ENCODE results near the gene THAP10. TPM values are rescaled to one million over a fixed set of nuclear protein-coding genes. Genes with fewer than 3 reads are reported as not detected.

Gene THAP10
- total RNA-seq, 1 experiment from 2014 or later = 2.6 TPM

DNA sequence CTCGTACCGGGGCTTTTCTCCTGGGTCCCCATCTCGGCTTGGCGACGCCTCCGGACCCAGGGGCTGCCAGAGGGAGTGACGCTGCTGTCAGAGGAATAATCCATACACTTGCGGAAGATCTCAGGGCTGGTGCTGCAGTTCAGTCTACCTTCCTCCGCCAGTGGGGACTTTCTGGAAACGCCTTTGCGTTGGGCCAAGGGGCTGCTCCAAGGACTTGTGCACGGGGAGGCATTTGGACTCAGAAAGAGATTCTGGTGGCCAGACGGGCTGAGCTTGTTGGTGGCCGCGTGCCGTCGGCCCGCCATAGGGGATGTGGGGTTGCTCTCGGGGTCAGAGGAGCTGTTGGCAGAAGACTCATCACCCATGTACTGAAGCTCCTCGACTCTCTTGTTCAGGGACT is 60.1 kb downstream of the THAP10 start (continued):
- TF ChIP-seq, protein P1, sequence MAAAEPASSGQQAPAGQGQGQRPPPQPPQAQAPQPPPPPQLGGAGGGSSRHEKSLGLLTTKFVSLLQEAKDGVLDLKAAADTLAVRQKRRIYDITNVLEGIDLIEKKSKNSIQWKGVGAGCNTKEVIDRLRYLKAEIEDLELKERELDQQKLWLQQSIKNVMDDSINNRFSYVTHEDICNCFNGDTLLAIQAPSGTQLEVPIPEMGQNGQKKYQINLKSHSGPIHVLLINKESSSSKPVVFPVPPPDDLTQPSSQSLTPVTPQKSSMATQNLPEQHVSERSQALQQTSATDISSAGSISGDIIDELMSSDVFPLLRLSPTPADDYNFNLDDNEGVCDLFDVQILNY (CRISPR knock-in tag; IDR thresholded peaks at IDR 0.05) = no peak
- no peak for TF ChIP-seq ETV6 (CRISPR knock-in tag; IDR thresholded peaks at IDR 0.05)
- TF ChIP-seq, protein P2, sequence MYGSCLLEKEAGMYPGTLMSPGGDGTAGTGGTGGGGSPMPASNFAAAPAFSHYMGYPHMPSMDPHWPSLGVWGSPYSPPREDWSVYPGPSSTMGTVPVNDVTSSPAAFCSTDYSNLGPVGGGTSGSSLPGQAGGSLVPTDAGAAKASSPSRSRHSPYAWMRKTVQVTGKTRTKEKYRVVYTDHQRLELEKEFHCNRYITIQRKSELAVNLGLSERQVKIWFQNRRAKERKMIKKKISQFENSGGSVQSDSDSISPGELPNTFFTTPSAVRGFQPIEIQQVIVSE (CRISPR knock-in tag; IDR thresholded peaks at IDR 0.05; ENCODE audit: borderline replicate concordance) = no peak
- TF ChIP-seq, protein P3, sequence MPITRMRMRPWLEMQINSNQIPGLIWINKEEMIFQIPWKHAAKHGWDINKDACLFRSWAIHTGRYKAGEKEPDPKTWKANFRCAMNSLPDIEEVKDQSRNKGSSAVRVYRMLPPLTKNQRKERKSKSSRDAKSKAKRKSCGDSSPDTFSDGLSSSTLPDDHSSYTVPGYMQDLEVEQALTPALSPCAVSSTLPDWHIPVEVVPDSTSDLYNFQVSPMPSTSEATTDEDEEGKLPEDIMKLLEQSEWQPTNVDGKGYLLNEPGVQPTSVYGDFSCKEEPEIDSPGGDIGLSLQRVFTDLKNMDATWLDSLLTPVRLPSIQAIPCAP (CRISPR knock-in tag; IDR thresholded peaks at IDR 0.05) = no peak

Other genes with a start within 250 kb of the THAP10 start
- gene UACA, start 128.9 kb downstream of the THAP10 start, total RNA-seq (2021) = 37.3 to 44.8 TPM (median 42.7 TPM) in 3 replicates
- gene LARP6, start 38.3 kb downstream of the THAP10 start, total RNA-seq (2021) = 14.7 to 17.5 TPM (median 15.2 TPM) in 3 replicates
- 6.8 to 9.2 TPM (median 6.9 TPM) in 3 replicates for gene LRRC49, start 393 bp upstream of the THAP10 start, total RNA-seq (2021)
- 7.8 to 11.7 TPM (median 8.2 TPM) in 3 replicates for gene THSD4, start 223.0 kb upstream of the THAP10 start, total RNA-seq (2021)

Data from WTC11 (cell line).